Measurements from ENCODE around the gene ABCA2.

GRCh38 chr9:137037483-137037882 is 9.4 kb upstream of the ABCA2 start:
- no peak for TF ChIP-seq CTCF (IDR thresholded peaks at IDR 0.05 in 2 of 3, conservative IDR thresholded peaks at IDR 0.05 in 1 of 3; ENCODE audit: borderline replicate concordance in 1 of 3, insufficient read depth in 1 of 3, low read depth in 2 of 3, low read length in 2 of 3)
- no peak for TF ChIP-seq POLR2A (IDR thresholded peaks at IDR 0.05; ENCODE audit: borderline replicate concordance, extremely low read depth, insufficient read depth, insufficient read length)

Measured in HCT116 (cell line).